Fibroblast of skin of right quadriceps (primary cell): ENCODE results near the gene FBH1.
"Not testable (repeated sequence)": the region's sequence is repeated elsewhere in the genome, so short reads cannot be mapped to it uniquely, and the experiment has no call there.

ENCODE experiments used
- DNase-seq: peaks from one replicate; pipeline ENCODE4 v3.0.0-alpha.2; 2013

Gene FBH1

DNA sequence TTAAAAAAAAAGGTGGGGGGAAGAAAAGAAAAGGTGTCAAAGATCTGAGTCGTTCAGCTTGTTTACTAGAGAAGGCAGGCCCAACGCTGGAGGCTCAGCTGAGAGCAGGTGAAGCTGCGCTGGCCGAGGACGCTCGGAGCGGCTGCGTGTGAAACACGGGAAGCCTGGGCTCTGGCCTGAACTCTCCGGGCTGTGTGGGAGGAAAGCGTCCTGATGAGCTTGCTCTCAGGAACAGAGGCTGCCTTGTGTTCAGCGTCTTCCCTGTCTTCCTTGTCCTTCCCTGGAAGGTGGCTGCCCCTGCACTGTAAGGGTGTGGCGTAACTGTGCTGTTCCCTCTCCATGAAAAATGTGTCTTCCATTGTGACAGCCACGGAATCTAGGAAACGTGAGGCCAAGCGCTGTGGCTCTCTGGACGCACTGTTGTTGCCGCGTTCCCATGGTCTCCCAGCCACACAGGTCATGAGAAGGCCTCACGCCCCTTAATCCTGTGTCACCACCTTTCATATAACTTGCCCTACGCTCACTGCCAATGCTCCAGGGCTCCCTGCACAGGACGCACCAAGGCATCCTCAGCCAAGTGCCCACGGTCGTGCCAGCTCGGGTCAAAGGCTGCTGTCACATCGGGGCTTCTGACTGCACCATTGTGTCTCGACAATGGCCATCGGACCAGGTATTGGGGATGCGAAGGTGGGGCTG, 71.5 kb downstream of the FBH1 start:
- DNase-seq = no peak

GRCh38 chr10:5962358-5962940, 72.4 kb downstream of the FBH1 start:
- DNase-seq = not testable (repeated sequence)

DNA sequence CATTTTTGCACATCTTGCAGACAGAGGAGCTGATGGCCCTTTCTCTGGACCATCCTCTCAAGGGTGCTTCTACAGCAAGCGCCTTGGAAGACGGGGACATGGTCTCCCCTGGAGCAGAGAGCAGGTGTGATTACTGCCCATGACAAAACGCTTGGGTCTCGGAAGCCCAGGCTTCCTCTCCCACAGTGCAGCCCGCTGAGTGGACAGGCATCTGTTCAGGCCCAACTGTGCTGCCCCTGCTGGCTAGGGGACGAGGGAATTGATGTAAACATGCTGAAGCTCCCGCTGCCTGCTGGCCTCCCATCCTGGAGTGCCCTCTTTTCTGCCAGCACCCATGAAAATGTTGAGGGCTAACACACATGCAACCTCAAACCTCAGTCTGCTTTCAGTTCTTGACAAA, 73.0 kb downstream of the FBH1 start:
- no peak for DNase-seq

- no peak for DNase-seq
Observed at GRCh38 chr10:5963591-5963990, 73.5 kb downstream of the FBH1 start.

DNA sequence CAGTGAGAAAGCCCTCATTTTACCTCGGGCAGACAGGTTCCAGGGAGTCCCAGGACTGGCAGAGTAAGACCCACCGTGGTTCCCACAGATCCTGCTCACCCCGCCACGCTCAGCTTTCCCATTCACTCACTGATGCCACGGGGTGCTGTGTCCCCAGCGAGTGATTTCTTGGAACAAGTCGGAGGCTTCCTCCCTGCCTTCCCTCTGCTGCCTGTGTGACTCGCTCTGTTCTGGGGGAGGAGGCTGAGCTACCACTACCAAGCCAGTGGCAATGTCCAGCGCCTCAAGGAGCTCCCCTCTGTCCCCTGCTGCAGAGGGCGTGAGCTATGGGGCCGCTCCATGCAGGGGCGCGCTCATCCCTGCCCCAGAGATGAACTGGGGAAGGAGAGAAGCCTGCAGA, 74.7 kb downstream of the FBH1 start:
- no peak for DNase-seq

DNA sequence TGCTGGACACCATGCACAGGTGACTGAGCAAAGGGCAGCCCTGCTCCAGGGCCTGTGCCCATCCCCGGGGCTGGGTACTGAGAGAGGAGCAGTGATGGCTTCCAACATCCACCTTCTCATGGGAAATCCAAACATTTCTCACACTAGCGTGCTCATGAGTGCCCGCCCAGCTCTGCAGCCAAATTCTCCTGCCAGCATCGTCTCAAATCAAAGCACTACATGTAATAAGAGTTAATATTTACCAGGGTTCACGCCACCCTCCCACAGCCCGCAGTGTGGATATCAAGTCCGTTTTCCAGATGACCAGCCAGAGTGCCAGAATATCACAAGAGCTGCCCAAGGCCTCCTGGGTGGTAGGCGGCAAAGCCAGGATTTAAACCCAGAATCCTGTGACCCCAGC, 75.2 kb downstream of the FBH1 start:
- no peak for DNase-seq

DNA sequence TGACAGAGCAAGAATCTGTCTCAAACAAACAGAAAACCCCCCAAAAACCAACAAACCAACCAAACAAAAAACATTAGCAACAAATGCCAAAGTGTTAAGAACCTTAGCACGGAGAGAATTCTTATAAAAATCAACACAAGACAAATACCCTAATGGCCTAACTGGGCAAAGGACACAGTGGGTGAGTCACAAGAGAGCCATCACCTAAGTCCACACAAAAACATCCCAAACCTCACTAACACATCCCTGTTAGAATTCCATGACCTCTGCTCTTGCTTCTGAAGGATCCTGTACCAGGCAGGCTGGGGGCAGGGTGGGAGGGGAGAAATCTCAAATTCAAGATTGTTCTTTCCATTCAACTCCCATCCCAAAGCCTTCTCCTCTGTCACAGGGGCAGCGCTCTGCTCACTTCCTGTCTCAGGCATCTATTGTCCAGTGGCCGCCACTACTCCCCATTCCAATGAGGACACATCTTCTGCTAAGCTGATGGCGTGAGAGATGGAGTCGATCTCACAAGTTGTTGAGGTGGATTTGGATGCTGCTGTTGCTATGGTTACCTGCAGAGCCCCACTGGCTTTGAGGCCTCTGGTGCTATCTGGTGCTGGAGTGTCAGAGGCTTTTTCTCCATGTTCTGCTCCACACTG, 78.1 kb downstream of the FBH1 start:
- no peak for DNase-seq

DNA sequence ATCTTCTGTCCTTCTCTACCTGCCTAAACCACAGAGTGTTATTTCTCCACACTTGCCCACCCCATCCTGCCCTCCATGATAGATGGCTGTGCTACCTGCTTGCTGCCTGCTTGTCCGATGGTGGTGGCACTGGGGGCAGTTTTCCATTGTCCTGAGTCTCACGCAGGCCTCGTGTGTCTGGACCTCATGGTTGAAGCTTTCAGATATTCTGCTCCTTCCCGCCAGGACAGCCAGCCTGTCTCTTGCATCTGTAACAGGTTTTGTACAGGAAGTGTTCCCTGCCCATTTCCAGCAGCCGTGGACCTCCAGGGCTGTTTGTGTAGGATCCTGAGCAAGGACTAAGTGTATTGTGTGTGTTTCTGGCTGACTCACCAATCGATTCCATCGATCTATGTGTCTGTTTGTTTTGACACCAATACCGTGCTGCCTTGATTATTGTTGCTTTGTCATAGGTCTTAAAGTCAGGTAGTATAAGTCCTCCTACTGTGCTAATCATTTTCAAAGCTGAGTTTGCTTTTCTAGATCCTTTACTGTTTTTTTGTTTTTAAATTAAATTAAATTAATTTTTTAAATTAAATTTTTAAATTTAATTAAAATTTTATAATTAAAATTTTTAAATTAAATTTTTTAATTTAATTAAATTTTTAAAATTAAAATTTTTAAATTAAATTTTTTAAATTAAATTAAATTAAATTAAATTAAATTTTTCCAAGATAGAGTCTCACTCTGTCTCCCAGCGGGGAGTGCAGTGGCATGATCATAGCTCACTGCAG, 78.8 kb downstream of the FBH1 start:
- no peak for DNase-seq

DNA sequence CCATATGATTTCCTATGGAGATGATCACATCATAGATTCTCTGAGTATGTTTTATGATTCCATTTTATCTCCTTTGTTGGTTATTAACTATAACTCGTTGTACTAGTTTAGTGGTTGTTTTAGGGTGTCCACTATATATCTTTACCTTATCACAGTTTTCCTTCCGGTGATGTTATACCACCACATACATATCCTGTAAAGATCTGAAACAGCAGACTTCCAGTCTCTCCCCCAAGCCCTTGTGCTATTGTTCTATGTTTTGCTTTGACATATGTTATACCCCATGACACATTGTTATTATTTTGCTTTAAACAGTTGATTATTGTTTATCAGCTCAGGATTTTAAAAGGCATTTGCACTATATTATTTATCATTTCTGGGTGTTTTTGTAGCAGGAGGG, 80.0 kb downstream of the FBH1 start:
- no peak for DNase-seq

DNA sequence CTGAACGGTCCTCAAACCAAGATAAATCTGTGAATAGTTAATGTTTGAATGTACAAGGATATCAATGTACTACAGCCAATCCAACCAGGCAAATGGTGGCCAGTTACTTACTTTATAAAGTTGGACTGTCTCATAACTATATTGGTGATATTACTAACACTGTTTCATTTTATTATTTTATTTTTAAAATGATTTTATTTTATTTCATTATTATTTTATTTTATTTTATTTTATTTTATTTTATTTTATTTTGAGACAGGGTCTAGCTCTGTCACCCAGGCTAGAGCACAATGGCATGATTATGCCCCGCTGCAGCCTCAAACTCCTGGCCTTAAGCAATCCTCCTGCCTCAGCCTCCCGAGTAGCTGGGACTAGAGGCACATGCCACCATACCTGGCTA, 80.5 kb downstream of the FBH1 start:
- DNase-seq = no peak

DNA sequence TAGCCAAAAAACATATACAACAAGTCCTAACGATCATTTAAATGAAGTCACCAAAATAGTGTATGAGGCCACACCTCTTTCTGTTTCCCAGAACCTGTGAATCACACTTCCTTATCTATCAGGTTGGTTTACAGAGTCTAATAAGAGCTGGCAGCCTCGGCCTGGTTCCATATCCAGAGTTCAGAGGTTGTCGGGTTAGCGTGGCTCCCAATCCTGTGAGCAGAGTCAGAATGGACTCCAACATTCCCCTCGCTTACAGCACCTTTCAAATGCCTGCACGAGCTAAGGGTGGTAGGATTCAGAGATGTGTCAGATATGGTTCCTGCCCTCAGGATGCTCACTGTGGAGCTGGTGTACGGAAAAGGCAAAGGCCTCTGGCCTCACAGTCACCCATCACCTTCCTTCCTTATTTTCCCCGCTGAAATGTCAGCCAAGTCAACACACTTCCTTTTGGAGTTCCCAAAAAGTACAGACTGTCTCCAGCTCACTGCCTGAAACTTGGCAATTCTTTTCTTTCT, 81.3 kb downstream of the FBH1 start:
- DNase-seq = no peak

DNA sequence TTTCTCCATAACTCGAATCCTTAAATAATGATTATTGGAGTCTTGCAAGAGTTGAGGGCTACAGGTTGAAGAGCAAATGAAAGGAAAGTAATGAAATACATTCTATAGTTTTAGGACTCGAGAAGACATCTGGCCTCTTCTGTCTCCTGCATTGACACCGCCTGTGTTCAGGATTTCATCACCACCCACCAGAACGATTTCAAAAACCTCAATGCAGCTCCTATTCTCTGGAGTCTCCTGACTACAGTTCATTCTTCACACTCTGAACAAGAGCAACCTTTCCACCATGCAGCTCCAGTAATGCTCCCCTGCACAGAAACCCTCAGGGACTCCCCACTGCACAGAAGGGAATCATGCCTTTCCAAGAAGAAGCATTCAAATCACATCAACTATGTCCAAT, 81.8 kb downstream of the FBH1 start:
- no peak for DNase-seq

- DNase-seq = no peak
Observed at GRCh38 chr10:5973069-5973468, 83.0 kb downstream of the FBH1 start.

DNA sequence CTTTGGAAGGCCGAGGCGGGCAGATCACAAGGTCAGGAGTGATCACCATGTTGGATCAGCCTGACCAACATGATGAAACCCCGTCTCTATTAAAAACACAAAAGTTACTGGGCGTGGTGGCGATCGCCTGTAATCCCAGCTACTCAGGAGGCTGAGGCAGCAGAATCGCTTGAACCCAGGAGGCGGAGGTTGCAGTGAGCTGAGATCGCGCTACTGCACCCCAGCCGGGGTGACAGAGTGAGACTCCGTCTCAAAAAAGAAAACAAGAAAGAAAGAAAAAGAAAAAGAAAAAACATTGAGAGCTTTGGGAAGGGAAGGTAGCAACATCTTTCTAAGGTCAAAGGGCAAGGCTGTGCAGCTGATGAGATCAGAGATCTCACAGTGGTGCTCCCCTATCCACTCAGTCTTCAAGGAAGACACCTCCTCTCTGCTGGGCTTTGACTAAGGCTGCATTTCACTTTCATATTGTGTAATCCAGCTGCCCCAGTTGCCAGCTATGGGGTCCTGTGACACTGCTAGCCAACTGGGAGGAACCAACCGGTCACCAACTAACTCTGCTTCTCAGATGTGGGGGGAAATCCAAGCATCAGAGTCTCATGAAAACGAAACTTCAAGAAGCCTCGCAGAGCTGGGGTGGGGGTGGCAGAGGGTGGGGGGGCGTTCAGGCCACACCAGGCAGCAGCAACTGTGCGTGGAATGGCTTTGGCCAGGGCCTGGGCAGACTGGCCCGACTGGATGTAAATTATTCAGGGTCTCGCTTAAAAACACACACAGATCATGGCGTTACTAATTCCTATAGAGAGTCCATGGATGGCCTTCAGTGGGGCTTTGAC, 85.8 kb downstream of the FBH1 start:
- no peak for DNase-seq

DNA sequence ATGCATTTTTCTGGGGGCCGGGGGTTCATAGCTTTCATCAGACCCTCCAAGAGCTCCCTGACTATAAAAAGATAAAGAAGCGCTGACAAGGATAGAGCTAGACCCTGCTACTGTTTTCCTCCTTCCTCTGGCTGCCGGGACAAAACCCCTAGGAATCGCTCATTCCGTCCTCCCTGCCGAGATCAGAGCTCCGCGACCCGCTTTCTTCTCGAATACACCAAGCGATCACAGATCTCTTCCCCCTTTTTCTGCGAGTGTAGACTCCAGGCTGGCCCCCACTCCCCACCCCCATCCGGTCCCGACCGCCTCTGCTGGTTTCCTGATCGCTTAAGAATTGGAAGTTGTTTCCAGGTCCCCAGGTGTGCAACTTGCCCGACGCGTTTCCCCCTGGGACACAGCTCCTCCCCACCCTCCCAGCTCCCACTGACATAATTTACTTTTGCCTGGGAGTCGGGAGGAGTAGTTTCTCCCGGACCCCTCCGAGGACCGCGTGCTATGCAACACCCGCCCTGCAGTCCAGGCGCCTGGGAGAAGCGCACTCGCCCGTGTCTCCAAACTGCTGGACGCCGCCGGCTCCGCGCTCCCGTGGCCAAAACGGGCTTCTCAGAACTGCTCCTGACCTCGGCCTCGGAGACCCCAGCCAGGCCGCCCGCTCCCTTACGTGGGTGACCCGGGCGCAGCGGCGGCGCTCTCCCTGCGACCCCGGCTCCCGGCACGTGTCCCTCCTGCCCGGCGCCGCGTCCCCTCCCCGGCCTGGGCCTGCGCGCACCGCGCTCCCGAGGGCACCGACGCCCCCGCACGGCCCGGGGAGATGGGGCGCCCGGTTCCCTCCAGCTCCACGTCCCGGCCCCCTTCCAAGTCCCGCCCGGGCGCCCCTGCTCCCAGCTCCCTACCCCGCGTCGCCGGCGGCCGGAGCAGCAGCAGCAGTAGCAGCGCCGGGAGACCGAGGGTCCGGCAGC, 86.7 kb downstream of the FBH1 start:
- DNase-seq = peak; percentile 21

GRCh38 chr10:5977471-5978229, 87.6 kb downstream of the FBH1 start, which contains the start of gene IL15RA:
IL15RA (minus strand) TSS chr10:5977543; CDS start chr10:5977492, 51 bp downstream.
- peak; percentile 49 for DNase-seq

DNA sequence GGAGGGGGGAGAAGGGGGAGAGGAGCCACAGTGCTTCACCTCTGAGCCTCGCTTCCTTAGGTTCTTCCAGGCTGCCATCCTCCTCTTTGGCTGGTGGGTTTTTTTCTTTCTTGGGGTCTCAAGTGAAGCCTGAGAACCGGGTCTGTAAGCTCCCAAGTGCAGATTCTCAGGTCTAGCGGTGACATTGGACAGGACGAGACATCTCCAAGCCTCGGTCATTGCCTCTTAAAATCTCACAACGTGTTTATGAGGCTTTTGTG, 88.1 kb downstream of the FBH1 start:
- DNase-seq = no peak

DNA sequence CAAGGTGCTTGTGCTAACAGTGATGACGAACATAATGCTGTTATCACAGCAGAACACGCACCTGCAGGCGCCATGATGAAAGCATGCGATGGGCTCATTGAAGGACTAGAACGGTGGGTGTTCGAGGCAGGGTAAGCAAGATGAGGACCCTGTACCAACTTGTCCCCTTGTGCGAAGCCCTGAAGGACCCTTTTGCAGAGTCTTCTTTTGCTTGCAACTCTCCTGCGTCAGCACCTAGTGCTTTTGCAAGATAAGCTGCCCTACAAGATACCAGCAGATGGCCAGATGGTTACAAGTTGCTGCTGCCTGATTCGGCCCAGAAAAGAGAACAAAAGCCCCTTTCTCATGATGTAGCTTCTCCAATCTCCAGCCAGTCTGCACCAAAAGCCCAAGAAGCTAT, 91.5 kb downstream of the FBH1 start:
- DNase-seq = no peak

- no peak for DNase-seq
Observed at GRCh38 chr10:5983774-5984173, 93.7 kb downstream of the FBH1 start.

DNA sequence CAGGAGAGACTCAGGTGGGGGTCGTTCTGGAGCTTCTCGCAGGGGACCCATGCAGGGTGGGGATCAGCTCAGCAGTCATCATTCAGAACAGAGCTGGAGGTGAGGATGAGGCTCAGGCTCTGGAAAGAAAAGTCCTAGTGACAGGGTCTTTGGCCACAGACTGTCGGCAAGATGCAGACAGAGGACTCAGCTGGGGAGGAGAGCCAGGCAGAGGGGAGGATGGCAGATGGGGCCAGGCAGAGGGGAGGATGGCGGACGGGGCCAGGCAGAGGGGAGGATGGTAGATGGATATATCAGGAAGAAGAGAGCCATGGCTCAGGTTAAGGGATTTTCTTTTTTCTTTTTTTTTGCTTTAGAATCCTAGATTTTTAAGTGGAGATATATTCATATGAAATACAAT, 95.0 kb downstream of the FBH1 start:
- no peak for DNase-seq
